Measurements from ENCODE around the gene IGFBP6.
A peak's percentile ranks its signal among the peaks of the same experiment; 100 is the strongest.

IGFBP6 gene

GRCh38 chr12:53059434-53060063 is 37.9 kb upstream of the IGFBP6 start:
- DNase-seq: peak; percentile 24

- peak; percentile 34 for DNase-seq
Observed at GRCh38 chr12:53060064-53060720, 37.3 kb upstream of the IGFBP6 start.

GRCh38 chr12:53060721-53061276 is 36.7 kb upstream of the IGFBP6 start:
- DNase-seq: peak; percentile 57

- DNase-seq: peak; percentile 48
Observed at GRCh38 chr12:53061404-53062010, 36.0 kb upstream of the IGFBP6 start.

GRCh38 chr12:53062011-53062961 is 35.2 kb upstream of the IGFBP6 start:
- peak; percentile 28 for DNase-seq

GRCh38 chr12:53062977-53063707 is 34.3 kb upstream of the IGFBP6 start:
- peak; percentile 44 for DNase-seq

GRCh38 chr12:53063708-53064612 is 33.5 kb upstream of the IGFBP6 start:
- DNase-seq: peak; percentile 79

- peak; percentile 32 for DNase-seq
Observed at GRCh38 chr12:53064613-53065436, 32.6 kb upstream of the IGFBP6 start.

- peak; percentile 43 for DNase-seq
Observed at GRCh38 chr12:53065470-53065869, 32.0 kb upstream of the IGFBP6 start.

GRCh38 chr12:53065975-53066931 is 31.2 kb upstream of the IGFBP6 start:
- DNase-seq: peak; percentile 91

GRCh38 chr12:53067074-53067992 is 30.1 kb upstream of the IGFBP6 start:
- no peak for DNase-seq

- DNase-seq: peak; percentile 21
Observed at GRCh38 chr12:53067993-53068770, 29.3 kb upstream of the IGFBP6 start.

- peak; percentile 29 for DNase-seq
Observed at GRCh38 chr12:53068811-53069585, 28.5 kb upstream of the IGFBP6 start.

- DNase-seq: peak; percentile 85
Observed at GRCh38 chr12:53069621-53070410, 27.7 kb upstream of the IGFBP6 start.

GRCh38 chr12:53070877-53071492 is 26.5 kb upstream of the IGFBP6 start:
- DNase-seq: peak; percentile 36
